ENCODE results near the gene PMEL.

GRCh38 chr12:55931780-55932550 is 33.9 kb downstream of the PMEL start:
- TF ChIP-seq RAD21 (IDR thresholded peaks at IDR 0.05; ENCODE audit: low read length): no peak
- no peak for TF ChIP-seq CHD2 (IDR thresholded peaks at IDR 0.05; ENCODE audit: low read length, partially characterized antibody)
- TF ChIP-seq CTCF (IDR thresholded peaks at IDR 0.05): no peak
- no peak for TF ChIP-seq JUND (IDR thresholded peaks at IDR 0.05)
- no peak for TF ChIP-seq NFIC (IDR thresholded peaks at IDR 0.05; ENCODE audit: borderline replicate concordance)
- no peak for TF ChIP-seq TAF1 (IDR thresholded peaks at IDR 0.05; ENCODE audit: borderline replicate concordance, low read depth, low read length)

All from SK-N-SH (cell line).